Measurements from ENCODE around the gene GBP7.

Gene GBP7

DNA sequence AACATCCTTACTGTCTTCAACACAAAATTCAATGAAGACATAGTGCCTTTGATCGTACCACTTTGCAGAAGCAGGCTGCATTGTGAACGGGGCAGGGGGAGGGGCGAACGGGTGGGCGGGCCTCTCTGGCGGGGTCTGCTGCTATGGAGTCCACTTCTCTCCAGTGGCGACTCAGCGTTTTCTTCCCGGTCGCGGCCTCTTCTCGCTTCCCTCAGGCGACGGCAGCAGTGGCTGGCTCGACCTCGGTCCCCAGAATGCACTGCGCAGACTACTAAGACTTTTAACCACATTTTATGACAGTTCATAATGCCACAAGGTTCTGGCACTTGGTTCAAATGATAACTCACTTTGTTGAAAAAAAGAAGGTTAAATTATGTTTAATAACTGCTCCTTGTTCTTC, 71.1 kb downstream of the GBP7 start:
- no peak for DNase-seq

DNA sequence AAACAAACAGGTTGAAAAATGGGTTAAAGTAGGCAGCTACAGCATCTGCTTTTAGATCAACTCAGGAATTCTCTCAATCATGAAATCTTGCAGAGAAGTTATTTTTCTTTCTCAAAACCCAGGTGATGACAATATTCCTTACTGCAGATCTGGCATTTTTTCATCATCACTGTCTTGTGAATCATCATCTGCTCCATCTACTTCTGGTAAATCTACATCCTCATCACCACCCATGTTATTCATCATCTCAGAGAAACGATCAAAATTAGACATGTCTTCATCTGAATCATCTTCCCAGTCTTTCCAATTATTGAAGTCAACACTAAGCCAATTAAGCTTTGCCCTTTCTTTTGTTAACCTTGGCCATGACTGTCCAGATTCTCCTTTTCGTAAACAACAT, 71.7 kb downstream of the GBP7 start:
- DNase-seq: no peak

DNA sequence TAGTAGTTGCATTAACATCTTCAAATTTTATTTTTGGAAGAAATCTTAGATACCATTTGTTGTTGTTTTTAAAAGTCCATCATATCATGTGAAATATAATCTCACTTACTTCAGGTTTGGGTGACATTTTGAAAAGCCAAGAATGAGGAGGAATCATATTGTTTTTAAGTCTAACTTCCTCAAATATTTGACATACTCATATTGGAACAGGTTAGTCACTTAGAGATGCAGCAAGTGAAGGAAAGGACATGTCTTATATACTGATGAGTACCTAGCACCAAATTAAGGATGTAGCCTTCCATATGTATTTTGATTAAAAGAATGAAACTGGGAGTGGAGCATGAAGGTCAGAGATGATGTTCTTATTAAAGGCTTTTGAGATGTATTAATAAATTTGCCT, 73.8 kb downstream of the GBP7 start:
- no peak for DNase-seq

DNA sequence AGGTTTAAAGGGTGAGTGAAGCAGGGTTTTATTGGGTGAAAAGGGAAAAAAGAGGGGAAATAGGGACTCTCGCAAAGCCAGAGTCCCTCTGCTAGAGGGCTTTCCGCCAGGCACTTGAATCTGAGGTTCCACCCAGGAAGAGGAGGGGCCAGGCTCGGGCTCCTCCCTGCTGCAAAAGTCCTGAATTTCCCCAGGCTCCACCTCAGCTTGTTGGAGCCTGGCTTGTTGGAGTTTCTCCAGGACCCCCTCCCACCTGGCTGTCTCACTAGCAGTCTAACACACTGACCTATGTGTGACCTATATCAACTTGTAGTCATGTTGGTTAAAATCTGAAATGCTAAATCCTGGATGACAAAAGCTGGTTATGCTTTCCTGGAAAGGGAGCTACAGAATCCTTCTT, 75.4 kb downstream of the GBP7 start:
- no peak for DNase-seq

DNA sequence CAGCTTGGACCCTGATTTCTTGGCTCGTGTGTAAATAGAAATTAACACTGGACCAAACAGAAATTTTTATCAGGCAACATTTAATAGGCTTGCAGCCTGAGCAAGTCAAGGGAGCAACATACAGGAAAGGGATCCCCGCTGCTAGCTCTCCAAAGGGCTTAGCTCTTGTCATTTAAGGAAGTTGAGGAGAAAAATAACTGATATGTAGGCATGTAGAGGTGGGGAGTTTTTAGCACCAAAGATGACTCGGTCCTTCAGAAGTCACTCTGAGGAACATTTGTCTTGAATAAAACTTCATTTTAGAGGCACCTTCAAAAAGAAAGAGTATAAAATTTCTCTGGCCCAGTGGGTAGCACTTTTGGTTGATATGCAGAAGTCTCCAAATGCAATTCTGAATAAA, 76.9 kb downstream of the GBP7 start:
- no peak for DNase-seq

DNA sequence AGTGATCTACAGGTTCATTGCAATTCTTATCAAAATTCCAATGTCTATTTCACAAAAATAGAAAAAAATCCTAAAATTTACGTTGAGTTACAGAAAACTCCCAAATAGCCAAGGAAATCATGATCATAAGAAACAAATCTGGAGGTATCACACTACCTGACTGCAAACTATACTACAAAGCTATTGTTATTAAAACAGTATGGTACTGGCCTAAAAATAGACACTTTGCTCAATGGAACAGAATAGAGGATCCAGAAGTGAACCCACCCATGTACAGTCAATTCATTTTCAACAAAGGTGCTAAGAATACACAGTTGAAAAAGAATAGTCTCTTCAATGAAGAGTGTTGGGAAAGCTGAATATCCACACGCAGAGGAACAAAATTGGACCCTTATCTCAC, 80.1 kb downstream of the GBP7 start:
- DNase-seq: no peak

DNA sequence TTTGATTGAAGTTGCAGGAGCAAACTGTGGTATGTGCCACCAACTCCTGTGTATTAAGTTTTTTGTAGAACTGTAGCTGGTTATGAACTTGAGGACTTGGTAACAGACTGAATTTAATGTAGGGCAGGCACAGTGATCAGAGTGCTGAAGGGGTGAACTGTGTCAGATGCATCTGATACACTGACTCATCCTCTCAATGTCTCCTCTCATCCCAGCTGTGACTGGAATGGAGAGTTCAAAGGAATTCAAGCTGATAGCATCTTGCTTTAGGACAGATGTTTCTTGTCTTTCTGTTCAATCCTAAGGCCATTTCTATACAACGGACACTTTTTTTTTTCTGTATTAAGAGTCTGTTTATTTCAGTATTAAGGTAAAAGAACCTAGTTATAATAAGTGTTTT, 85.8 kb downstream of the GBP7 start:
- DNase-seq: no peak

DNA sequence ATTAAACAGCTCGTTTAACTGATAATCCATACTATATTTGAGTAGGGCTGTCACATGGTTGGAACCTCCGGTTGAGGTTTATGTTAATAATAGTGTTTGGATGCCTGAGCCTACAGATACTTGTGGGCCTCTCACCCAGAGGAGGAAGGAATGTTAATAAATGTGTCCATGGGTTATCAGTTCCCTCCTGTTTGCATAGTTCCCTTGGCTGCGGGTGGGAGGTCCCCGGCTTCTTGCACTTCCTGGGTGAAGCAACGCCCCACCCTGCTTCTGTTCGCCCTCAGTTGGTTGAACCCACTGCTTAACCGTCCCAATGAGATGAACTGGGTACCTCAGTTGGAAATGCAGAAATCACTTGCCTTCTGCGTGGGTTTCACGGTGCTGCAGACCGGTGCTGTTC, 87.2 kb downstream of the GBP7 start:
- DNase-seq: no peak

DNA sequence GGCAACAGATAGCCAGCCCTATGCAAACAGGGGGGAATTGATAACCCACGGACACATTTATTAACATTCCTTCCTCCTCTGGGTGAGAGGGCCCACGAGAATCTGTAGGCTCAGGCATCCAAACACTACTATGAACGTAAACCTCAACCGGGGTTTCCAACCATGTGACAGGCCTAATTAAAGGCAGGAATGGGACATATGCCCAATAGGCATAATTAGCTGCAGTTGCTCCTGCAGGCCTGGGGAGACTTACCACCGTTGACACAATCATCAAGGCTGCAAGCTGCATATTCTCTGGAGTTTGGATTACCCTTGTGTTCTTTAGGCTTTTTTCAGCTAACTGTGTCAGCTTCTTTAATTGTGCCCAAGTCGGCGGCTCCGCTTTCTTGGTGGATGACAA, 88.6 kb downstream of the GBP7 start:
- DNase-seq: no peak

DNA sequence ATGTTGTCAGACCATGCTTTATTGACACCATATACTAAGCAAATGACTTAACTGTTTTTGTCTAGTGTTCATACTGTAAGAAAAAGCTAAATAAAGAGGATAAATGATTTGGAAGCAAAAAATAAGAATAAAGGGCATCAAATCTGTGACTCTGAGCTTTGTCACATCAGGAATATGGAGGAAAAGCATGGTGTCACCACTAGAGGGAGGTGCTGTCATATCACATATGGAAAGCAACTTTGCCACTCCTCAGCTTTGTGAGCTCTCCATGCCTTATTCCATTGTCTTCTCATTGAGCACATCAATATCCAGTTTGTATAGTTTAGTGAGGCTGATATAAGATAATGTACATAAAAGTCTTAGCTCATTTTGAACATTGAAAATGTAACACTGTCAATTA, 90.0 kb downstream of the GBP7 start:
- DNase-seq: peak; percentile 61 to 69

Measured in AML-193 (cell line).